DMS79 (cell line): ENCODE results near the gene JHY.
"Not testable (repeated sequence)": the region's sequence is repeated elsewhere in the genome, so short reads cannot be mapped to it uniquely, and the experiment has no call there.

Experiments
- DNase-seq: peaks from one replicate; lab custom pipeline; 2025; lab: John Stamatoyannopoulos, UW

Gene JHY

DNA sequence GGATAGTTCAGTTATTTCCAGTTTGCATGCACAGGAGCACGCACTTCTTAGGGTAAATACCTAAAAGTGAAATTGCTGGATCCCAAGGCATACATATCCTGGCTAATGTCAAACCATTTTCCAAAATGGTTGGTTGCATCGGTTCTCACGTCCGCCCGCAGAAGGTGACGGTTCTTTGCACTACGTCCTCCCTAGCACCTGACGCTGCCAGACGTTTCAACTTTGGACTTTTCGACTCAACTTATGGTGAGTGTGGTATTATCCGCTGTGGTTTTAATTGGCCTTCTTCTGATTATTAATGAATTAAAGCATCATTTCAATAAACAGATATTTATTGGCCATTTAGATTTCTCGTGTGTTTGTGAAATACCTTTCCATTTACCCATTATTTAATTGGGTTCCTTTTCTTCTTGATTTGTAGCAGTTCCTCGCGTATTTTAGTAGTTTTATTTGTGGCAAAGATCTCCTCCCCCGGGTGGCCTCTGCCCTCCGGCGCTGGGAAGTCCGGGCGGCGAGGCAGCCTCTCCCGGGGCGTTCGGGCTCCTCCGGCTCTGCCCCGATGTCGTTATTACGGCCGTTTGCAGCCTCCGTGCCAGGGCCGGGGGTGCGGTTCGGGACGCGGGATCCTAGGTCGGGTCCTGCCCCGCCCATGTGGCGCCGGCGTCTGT, at the start of gene JHY:
Gene JHY (plus strand): TSS at position 571 of the 668 bp plus-strand sequence. CDS start 3,091 bp downstream, outside the sequence.
- DNase-seq: peak; percentile 46

GRCh38 chr11:122833846-122834464, 48.6 kb upstream of the JHY start:
- DNase-seq: no peak

DNA sequence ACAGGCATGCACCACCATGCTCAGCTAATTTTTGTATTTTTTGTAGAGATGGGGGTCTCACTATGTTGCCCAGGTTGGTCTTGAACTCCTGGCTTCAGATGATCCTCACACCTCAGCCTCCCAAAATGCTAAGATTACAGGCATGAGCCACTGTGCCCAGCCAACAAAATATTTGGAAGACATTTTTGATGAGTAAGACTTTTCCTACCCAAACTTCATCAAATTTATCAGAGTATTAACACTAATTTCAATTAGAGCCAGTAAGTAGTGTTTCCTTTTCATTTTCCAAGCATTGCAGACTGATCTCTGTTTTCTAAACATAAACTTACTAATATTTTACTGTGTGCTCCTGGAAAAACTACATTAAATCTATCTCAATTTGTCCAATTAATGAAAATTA, 45.6 kb upstream of the JHY start:
- DNase-seq: no peak

DNA sequence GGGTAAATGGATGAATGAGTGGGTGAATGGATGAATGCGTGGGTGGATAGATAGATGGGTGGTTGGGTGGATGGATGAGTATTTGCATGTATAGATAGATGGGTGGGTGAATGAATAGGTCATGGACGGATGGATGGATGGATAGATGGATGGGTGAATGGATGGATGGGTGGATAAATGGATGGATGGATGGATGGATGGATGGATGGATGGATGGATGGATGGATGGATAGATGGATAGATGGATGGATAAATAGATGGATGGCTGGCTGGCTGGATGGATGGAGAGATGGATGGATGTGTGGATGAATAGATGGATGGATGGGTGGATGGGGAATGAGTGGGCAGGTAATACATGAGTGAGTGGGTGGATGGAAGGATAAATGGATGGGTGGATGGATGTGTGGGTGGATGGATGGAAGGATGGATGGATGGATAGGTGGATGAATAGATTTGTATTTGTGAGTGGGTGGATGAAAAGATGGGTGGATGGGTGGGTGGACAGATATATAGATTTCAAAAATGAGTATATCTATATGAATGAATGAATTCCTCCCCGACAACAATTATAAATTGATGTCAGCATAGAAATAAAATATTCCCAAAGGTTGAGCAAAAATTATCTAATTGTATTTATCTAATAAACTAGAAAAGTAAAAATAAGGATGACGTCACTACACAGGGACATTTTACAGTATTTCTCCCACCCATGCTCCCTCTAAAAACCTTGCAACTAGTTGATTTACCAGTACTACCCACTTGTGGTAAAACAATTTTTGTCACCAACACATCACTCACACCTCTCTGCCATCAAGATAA, 44.8 kb upstream of the JHY start:
- no peak for DNase-seq

DNA sequence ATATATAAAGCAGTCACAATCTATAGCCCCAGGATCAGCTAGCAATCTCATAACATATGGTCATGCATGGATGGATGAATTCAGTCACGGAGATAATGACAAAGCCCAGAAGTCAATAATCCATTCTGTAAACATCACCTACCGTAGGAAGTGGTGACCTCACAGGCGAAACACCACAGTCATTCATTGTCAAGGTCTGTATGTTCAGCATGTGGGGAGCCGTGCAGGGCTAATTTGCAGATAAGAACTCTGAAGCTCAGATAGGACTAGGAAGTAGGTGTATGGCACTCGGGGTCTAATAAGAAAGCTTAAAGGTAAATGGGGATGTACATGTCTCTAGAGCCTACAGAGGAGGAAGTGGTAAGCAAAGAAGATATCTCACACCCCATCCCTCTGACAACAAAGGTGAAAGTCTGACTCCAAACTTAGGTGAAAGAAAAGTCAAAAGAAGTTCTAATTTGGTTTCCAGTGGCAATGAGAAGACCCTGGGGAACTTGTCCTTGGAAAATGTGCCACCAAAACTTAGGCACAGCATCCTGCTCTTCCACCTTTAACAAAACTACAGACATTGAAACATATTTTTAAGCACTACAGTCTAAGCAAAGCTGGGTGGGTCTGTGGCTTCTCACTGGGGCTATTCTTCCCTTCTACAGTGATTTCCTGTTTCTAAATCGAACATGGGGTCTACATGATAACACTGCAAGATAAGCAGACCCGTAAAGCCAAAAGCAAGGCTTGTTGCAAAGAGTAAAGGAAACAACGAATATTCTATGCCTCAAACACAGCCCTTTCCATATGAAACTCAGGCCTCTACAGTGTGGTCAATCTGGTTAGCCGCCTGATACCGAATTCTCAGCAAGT, 39.0 kb upstream of the JHY start:
- DNase-seq: no peak

DNA sequence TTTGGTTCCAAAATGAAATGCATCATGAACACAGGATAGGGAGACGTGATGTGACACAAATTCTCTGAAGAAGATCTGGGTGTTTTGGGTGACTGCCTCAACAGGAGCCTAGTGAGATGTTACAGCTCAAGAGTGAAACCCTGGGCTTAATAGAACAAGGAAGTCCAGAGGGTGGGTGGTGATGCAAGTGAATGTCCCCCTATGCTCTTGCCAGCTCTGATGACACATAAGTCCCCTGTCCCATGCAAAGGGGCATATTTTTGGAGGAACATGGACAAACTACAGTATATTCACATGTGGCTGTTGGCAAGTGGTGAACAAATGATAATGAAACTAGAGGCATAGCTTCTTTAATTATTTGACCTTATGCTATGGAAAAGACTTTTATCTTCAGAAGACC, 35.1 kb upstream of the JHY start:
- no peak for DNase-seq

GRCh38 chr11:122848186-122848585, 34.4 kb upstream of the JHY start:
- no peak for DNase-seq

- DNase-seq: no peak
Measured at GRCh38 chr11:122850076-122850631, 32.4 kb upstream of the JHY start.

- DNase-seq: no peak
Measured at GRCh38 chr11:122851366-122851966, 31.1 kb upstream of the JHY start.

DNA sequence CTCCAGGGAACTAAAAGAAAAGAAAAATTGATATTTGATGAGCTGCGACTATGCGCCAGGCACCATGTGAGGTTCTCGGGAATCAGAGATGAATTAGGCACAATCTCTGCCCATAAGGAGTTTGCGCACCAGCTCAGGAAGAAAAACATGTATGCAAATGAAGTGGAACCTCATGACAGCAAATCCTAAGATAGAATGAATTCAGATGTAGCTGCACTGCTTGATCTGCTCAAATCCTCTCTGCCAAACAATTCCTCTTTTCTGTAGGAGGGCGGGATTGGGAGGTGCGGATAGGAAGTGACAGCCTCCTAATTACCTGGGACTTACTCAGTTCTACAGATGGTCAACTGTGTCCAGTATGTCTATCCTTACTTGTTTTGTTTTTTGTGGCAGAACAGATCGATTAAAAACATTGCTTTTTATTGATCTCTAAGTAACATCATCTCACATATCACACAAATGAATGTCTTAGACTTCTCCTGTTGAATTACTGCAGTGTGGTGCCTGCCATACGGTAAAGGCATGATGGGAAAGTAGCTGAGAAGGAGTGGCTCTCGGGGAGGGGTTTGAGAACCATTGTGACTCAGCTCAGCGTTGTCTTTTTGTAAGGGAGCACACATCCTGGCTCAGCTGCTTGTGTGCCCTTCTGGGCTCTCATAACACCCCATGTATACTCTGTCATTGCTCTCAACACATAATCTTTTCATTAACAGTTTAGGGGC, 30.3 kb upstream of the JHY start:
- DNase-seq: no peak

DNA sequence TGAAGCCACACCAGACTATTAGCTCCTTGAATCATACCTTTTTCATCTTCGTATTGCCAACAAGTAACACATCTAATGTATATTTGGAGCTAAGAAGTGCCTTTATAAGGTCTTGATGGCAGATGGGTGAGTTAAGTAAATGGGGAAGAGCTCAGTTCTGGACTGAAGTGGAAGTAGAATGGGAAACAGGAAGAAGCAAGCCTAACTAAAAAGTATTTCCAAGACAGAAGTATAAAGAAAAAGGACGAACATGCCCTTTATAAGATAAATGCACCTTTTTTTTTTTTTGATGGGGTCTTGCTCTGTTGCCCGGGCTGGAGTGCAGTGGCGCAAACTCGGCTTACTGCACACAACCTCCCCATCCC, 29.8 kb upstream of the JHY start:
- no peak for DNase-seq

DNA sequence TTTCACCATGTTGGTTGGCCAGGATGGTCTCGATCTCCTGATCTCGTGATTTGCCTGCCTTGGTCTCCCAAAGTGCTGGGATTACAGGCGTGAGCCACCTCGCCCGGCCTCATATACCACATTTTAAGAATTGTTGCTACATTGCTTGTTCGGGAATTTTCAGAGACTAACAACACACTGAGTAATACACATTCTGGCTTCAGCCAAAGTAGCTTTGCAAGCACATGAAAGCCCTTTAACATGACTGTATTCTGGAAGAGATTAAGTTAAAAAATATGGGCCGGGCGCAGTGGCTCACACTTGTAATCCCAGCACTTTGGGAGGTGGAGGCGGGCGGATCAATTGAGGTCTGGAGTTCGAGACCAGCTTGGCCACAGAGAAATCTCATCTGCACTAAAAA, 29.3 kb upstream of the JHY start:
- no peak for DNase-seq

DNA sequence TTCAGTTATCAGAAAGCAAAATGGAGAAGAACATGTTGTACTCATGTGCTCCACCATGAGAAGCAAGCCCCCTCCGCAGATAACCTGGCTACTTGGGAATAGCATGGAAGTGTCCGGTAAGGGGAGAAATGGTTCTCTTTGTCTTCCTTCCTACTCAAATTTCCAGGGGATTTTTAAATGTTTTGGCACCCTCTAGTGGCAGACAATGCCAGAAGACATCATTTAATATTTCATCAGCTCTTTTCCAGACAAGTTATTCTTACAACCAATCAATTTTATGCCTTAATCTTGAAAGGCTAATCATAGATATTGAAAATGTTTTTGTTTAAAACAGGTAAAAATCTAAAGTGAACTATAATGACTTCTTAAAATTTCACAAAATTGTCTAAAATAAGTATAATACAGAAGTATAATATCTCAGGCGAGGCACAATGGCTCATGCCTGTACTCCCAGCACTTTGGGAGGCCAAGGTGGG, 28.6 kb upstream of the JHY start:
- peak; percentile 78 for DNase-seq

DNA sequence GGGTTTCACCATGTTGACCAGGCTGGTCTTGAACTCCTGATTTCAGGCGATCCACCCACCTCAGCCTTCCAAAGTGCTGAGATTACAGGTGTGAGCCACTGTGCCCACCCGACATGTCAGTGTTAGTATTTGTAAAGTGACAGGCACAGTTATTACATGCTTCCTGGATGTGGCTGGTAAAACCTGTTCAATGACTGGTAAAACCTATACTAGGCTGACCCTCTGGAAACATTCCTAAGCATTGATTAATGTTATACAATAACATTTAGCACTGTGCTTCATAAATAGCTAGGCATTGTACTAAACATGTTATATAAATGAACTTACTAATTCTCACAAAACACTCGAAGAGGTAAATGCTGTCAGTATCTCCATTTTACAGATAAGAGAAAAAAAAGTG, 20.9 kb upstream of the JHY start:
- DNase-seq: no peak

GRCh38 chr11:122862091-122862490, 20.5 kb upstream of the JHY start:
- no peak for DNase-seq

DNA sequence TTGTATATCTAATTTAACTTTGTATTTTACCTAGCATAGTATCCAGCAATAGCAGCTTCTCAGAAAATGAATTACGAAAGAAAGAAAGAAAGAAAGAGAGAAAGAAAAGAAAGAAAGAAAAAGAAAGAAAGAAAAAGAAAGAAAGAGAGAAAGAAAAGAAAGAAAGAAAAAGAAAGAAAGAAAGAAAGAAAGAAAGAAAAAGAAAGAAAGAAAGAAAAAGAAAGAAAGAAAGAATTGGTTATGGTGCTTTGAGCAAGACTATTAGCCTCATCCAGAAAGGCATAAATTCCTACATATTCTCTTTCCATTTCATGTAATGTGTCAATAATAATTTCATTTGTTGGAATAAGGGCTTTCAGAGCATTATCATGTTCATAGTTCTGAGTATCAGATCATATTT, 19.4 kb upstream of the JHY start:
- not testable (repeated sequence) for DNase-seq

DNA sequence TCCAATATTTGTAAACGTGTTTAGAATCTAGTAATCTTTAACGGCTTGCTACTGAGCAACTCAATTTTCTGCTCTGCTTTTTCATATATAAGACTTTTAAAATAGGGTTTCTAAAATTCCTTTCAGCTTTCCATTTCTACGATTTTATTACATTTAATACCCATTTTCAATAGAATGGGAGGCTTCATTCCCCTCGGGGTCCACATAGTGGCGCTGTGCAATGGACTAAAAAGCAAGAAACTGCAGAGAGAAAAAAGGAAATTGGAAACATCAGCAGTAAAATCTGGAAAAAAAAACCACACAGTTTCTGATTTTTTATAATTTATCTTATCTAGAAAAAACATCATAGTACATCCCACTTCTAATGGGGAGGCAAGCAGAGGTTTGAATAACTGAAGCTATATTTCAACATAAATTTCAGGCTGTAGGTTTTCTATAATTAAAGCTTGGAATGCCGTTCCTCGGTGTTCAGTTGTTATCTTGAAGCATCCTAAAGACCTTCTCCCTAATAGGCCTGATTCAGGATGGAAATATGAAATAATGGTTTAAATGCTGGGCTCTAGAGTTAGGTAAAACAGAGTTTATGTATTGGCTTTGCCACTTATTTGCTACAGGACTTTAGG, 18.7 kb upstream of the JHY start:
- peak; percentile 8 for DNase-seq

DNA sequence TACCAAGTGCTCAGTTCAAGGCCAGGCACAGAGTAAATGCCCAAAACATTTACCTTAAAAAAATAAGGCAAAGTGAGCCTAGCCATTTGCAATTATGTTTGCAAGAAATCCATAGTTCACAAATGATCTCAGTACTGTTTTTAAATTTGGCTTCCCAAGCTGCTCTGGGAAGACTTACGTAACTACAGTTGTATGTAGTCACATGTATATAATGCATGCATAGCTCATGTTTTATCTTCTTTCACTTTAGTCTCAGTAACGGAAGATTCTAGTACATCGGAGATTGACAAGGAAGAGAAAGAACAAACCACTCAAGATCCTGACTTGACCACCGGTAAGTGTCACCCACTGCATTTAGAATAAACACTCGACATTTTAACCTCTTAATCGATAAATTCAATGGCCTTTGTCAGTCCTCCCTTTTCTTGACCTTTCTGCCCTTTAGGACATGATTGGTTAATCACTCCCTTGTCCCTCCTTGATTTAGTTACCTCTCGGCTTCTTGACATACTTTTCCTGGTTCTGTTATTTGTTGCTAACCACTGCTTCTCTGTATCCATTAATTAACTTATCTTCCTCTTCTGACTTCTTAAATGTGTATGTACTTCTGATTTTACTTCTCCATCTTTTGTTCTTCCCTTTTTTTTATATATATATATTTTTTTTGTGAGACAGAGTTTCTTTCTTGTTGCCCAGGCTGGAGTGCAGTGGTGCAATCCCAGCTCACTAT, 18.0 kb upstream of the JHY start:
- DNase-seq: no peak

GRCh38 chr11:122869622-122870021, 12.9 kb upstream of the JHY start:
- DNase-seq: no peak

DNA sequence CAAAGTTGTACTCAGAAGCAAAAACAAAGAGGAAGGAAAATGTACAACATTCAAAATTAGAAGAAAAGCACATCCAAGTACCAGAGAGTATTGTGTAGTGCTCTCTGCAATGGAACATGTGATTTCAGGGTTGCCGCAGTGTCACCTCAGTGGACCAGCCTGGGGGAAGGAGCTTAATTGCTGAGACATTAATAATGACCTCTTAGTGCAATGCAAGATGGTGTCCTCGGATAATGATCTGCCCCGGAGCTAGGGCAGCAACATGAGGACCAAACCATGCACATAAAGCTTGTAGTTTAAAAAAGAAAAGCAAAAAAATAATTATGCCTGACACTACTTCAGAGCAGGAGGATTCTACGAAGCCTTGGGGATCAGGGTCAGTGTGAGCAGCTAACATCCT, 11.3 kb upstream of the JHY start:
- DNase-seq: no peak
